Sigmoid colon (tissue), 7 donors: ENCODE data around the gene MTSS2. TPM values are rescaled to one million over a fixed set of nuclear protein-coding genes. Genes with fewer than 3 reads are reported as not detected.
A peak's percentile ranks its signal among the peaks of the same experiment; 100 is the strongest.

Experiments
- DNase-seq: peaks from one replicate; pipeline ENCODE4 v3.0.0-alpha.2; 2019
- H3K27ac ChIP-seq, 4 donors: fragments of 200-600 bp; sonication (generic); one replicate each; pipeline ENCODE4 v1.5.1; 2016 to 2019; ENCODE audit warnings: mild to moderate bottlenecking in 1 of 4
- H3K27me3 ChIP-seq, 3 donors: fragments of 200-600 bp; sonication (generic); one replicate each; pipeline ENCODE4 v1.5.1; 2019; ENCODE audit warnings: mild to moderate bottlenecking in 1 of 3
- H3K36me3 ChIP-seq, 4 donors: fragments of 200-600 bp; sonication (generic); one replicate each; pipeline ENCODE4 v1.5.1; 2016 to 2019
- H3K4me1 ChIP-seq, 4 donors: fragments of 200-600 bp; sonication (generic); one replicate each; pipeline ENCODE4 v1.5.1; 2017 to 2019
- H3K4me3 ChIP-seq, 4 donors: fragments of 200-600 bp; sonication (generic); one replicate each; pipeline ENCODE4 v1.5.1; 2017 to 2019; ENCODE audit warnings: mild to moderate bottlenecking in 2 of 4, moderate library complexity in 1 of 4
- H3K9me3 ChIP-seq, 4 donors: fragments of 200-600 bp in 3 of 4; sonication (generic) in 3 of 4; one replicate each; pipeline versions ENCODE4 v1.5.1 to v1.6.1; 2013 to 2019
- EP300 ChIP-seq, 4 donors: sonication (generic); formaldehyde crosslinking; IDR thresholded peaks; one replicate each; pipeline ENCODE4 v1.6.1; 2017; ENCODE audit warnings: antibody characterized with exemption in 4 of 4
- POLR2A ChIP-seq, 2 donors: fragments of 450-650 bp; IDR thresholded peaks; one replicate each; pipeline ENCODE4 v1.6.1; 2016; ENCODE audit warnings: antibody characterized with exemption in 2 of 2, mild to moderate bottlenecking in 2 of 2, moderate library complexity in 2 of 2
- POLR2AphosphoS5 ChIP-seq, 4 donors: sonication (generic); formaldehyde crosslinking; IDR thresholded peaks; one replicate each; pipeline ENCODE4 v1.6.1; 2017; ENCODE audit warnings: antibody characterized with exemption in 4 of 4
- WGBS, 2 donors: extraction: QIAGEN DNeasy Blood & Tissue Kit; methylation state at CpG; one replicate each; pipeline ENCODE4 v1.1.7; 2013; 5-methylcytosine and 5-hydroxymethylcytosine counted together
- intact Hi-C: fragments of 100-400 bp; cut with DNase I; formaldehyde crosslinking; loops from one replicate; pipeline ENCODE4 v1.15.1; 2023
- polyA plus RNA-seq, 3 donors: library from polyadenylated mRNA; stranded (reverse); fragments of 200-250 nt; gene quantifications; one replicate each; pipeline ENCODE4 v1.2.3, GENCODE V29; 2013
- total RNA-seq, 4 donors: library from RNA; depleted of rRNA; stranded (reverse); fragments of >200 nt; gene quantifications; one replicate each; pipeline ENCODE4 v1.1.0, GENCODE V29; 2016
- TF ChIP-seq, protein P1 (sequence below), 4 experiments: fragments of 450-650 bp in 3 of 4; fragments of 200-600 bp in 1 of 4; IDR thresholded peaks; one replicate each; pipeline ENCODE4 v1.5.1; 2016 to 2019; ENCODE audit warnings: antibody characterized with exemption in 4 of 4, mild to moderate bottlenecking in 3 of 4, moderate library complexity in 2 of 4
- donor health status: healthy with polysubstance abuse.
- donor health status: Bipolar disorder and iron deficiency.
- donor health status: healthy.

Gene MTSS2
- total and polyA plus RNA-seq, 7 donors = 5.4 to 100.0 (median 36.4) TPM

DNA sequence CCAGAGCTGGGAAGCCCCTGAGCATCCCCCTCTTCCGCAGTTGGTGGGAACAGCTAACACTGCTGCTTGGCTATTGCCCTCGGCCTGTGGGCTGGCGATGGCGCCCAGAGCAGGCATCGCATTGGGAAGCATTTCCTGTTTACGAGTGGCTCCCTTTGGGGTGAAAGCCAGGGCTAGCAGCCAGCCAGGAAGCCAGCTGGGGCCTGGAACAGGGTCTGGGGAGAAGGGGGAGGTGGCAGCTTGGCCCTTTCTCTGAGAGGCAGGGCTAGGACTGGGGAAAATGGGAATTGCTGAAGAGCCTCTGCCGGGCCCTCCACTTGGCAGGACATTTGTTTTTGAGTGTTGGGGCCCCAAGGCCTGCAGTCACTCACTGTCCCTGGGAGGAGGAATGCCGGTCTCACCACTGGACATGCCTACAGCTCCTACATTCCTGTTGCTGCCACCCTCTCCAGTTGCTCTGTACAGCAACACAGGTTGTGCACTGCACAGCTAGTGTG is 2.4 kb upstream of the MTSS2 start:
- peak overlapping the region; percentile 95 to 99 (median 98) for H3K27ac ChIP-seq
- TF ChIP-seq POLR2A (IDR thresholded peaks at IDR 0.05) (no peak), POLR2AphosphoS5 (IDR thresholded peaks at IDR 0.05) (peak; percentile 24 to 77 (median 70)), EP300 (IDR thresholded peaks at IDR 0.05) (no peak)
- TF ChIP-seq, protein P1, sequence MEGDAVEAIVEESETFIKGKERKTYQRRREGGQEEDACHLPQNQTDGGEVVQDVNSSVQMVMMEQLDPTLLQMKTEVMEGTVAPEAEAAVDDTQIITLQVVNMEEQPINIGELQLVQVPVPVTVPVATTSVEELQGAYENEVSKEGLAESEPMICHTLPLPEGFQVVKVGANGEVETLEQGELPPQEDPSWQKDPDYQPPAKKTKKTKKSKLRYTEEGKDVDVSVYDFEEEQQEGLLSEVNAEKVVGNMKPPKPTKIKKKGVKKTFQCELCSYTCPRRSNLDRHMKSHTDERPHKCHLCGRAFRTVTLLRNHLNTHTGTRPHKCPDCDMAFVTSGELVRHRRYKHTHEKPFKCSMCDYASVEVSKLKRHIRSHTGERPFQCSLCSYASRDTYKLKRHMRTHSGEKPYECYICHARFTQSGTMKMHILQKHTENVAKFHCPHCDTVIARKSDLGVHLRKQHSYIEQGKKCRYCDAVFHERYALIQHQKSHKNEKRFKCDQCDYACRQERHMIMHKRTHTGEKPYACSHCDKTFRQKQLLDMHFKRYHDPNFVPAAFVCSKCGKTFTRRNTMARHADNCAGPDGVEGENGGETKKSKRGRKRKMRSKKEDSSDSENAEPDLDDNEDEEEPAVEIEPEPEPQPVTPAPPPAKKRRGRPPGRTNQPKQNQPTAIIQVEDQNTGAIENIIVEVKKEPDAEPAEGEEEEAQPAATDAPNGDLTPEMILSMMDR (IDR thresholded peaks at IDR 0.05) = no peak
- H3K4me3 ChIP-seq = no peak overlapping the region
- intact Hi-C loops = loop anchor here (2.0 kb wide), 1 partner anchor 23 kb away; no protein-coding TSS in a partner anchor
- H3K4me1 ChIP-seq = peaks cover 4 to 89% (median 86%) of the 10 kb centered on the region in 4 donors
- H3K27me3 ChIP-seq = no peaks in the 10 kb centered on the region
- WGBS, 2 donors = 67 to 73% methylated on average over 8 of the region's 8 CpGs
- no peaks in the 10 kb centered on the region for H3K9me3 ChIP-seq
- no peaks in the 10 kb centered on the region for H3K36me3 ChIP-seq
- peak; percentile 92 for DNase-seq

DNA sequence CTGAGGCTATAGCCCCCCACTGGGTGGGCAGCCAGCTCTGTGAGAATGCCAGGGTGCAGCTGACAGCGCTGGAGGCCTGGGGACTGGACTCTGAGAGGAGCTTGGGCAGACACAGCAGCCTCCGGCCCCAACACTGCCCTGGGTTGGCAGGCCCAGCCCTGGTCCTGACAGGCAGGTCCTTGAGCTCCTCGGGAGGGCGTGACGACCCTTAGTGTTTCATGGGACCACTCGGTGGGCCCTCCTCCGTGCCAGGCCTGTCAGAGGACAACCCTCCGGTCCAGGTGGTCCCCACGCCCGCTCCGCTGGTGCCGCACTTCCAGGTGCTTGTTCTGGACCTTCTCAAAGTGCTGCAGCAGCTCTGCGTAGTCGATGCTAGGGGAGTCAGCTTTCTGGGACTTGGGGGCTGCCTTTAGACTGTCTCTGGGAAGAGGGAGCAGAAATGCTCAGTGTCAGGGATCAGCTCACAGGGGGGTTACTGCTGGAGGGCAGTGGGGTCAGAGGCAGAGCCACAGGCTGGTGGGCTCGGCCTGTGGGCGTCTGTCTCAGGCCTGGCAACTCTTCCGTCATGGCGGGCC is 1.9 kb upstream of the MTSS2 start:
- H3K4me1 ChIP-seq = peaks cover 4 to 89% (median 86%) of the 10 kb centered on the region in 4 donors
- no peaks in the 10 kb centered on the region for H3K27me3 ChIP-seq
- no peak overlapping the region for H3K4me3 ChIP-seq
- DNase-seq = no peak
- H3K27ac ChIP-seq = peak overlapping the region; percentile 95 to 99 (median 98)
- intact Hi-C loops = loop anchor here (2.0 kb wide), 1 partner anchor 23 kb away; no protein-coding TSS in a partner anchor
- TF ChIP-seq, protein P1 (IDR thresholded peaks at IDR 0.05) = no peak
- TF ChIP-seq POLR2AphosphoS5 (IDR thresholded peaks at IDR 0.05) (no peak), EP300 (IDR thresholded peaks at IDR 0.05) (no peak), POLR2A (IDR thresholded peaks at IDR 0.05) (no peak)
- 86 to 90% methylated on average over 18 of the region's 18 CpGs for WGBS, 2 donors
- no peaks in the 10 kb centered on the region for H3K36me3 ChIP-seq
- no peaks in the 10 kb centered on the region for H3K9me3 ChIP-seq

DNA sequence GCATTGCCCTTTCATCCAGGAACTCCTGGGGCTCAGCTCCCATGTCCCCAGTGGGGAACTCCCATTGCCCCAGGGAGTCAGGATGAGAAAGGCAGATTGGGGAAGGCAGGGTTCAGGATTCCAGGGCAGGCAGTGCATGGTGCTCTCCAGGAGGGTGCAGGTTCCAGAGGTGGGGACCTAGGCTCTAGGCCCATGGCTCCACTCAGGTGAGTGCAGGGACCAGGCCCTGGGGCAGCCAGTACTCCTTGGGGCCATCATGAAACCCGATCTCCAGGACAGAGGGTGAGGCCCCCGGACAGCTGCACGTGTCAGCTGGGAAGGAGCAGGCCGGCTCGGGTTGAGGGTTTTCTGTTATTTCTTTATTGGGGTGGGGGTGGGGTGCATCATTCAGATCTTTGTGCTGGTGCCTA is 1.3 kb upstream of the MTSS2 start:
- Histone ChIP-seq H3K27ac (peak overlapping the region; percentile 95 to 99 (median 98)), H3K27me3 (no peaks in the 10 kb centered on the region), H3K4me1 (peaks cover 4 to 89% (median 86%) of the 10 kb centered on the region in 4 donors), H3K9me3 (no peaks in the 10 kb centered on the region), H3K36me3 (no peaks in the 10 kb centered on the region), H3K4me3 (no peak overlapping the region)
- TF ChIP-seq POLR2AphosphoS5 (IDR thresholded peaks at IDR 0.05) (no peak), EP300 (IDR thresholded peaks at IDR 0.05) (no peak), POLR2A (IDR thresholded peaks at IDR 0.05) (no peak)
- TF ChIP-seq, protein P1 (IDR thresholded peaks at IDR 0.05) = no peak
- intact Hi-C loops = no loop called here
- no peak for DNase-seq
- WGBS, 2 donors = 56 to 65% methylated on average over 5 of the region's 5 CpGs

DNA sequence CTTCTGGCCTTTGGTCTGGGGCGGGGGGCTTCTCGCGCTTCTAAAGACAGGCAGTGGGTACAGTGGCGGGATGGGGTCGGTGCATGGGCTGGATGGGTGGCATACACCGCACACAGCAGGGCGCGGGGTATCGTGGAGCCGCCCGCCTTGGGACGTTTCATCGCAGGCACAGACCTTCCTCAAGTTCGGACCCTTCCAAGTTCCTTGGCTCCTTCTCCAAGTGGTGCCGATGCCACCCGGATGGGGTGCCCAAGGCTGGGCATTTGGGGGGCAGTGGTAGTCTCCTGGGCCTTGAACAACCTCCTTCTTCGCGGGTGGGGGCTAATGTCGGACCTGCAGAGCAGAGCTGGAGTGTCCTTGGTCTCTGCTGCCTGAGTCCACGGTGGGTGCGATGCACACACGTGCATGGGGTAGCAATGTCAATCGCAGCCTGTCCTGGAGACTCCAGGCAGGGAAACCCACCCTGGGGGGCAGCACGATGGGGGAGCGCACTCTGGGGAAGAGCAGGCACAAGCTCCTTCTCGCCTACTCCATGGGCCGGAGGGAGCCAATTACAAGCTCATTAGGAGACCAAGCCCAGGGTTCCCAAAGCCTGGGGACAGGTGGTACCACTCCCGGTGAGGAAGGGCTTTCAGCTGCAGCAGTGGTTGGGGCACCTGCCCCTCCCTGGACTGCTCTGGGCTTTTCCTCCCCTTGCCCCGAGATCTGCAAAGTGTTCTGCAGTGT is 686 bp upstream of the MTSS2 start:
- H3K4me1 ChIP-seq = peaks cover 4 to 89% (median 86%) of the 10 kb centered on the region in 4 donors
- no peaks in the 10 kb centered on the region for H3K27me3 ChIP-seq
- intact Hi-C loops = no loop called here
- H3K9me3 ChIP-seq = no peaks in the 10 kb centered on the region
- 67 to 72% methylated on average over 29 of the region's 29 CpGs for WGBS, 2 donors
- no peaks in the 10 kb centered on the region for H3K36me3 ChIP-seq
- peak overlapping the region; percentile 95 to 99 (median 98) for H3K27ac ChIP-seq
- DNase-seq = no peak
- no peak for TF ChIP-seq POLR2AphosphoS5 (IDR thresholded peaks at IDR 0.05)
- TF ChIP-seq, protein P1 (IDR thresholded peaks at IDR 0.05) = no peak
- no peak for TF ChIP-seq POLR2A (IDR thresholded peaks at IDR 0.05)
- no peak for TF ChIP-seq EP300 (IDR thresholded peaks at IDR 0.05)
- H3K4me3 ChIP-seq = peak overlapping the region; percentile 25 to 93 (median 80)
